Activated CD4-positive, CD25-positive, alpha-beta regulatory T cell (primary cell): ENCODE measurements around the gene ARHGAP9.

Experiments used
- DNase-seq, 4 experiments: peaks; one replicate each; lab custom pipeline; 2025; lab: John Stamatoyannopoulos, UW

The ARHGAP9 gene

DNA sequence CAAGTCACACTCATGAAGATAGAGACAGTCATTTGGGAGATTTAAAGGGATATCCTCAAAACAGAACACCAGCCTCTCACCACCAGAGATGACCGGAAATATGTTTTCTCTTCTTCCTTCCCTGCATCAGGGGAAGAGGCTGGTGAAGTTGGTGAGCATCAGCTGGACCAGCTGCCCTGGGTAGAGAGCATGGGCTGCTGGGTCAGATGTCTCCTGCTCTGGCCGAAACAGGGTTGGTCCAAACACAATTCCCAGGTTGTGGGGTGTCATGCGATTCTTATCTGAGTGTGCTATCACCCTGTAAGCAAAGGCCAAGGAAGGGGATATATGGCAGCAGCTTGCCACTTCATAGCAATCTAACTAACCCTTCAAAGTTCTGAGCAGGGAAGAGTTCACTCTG, 7.3 kb downstream of the ARHGAP9 start:
- no peak for DNase-seq

DNA sequence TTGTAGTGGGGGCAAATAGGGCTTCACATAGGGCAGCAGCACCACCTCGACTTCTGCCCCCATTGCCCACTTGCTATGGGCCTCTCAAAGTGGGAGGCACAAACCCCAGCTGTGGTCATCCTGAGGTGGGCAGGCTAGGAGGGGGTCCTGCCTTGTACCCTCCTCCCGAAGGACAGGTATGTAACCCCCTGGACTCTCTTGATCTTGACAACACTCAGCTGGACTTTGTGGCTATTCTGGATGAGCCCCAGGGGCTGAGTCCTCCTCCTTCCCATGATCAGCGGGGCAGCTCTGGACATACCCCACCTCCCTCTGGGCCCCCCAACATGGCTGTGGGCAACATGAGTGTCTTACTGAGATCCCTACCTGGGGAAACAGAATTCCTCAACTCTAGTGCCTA, 8.0 kb downstream of the ARHGAP9 start:
- no peak for DNase-seq

DNA sequence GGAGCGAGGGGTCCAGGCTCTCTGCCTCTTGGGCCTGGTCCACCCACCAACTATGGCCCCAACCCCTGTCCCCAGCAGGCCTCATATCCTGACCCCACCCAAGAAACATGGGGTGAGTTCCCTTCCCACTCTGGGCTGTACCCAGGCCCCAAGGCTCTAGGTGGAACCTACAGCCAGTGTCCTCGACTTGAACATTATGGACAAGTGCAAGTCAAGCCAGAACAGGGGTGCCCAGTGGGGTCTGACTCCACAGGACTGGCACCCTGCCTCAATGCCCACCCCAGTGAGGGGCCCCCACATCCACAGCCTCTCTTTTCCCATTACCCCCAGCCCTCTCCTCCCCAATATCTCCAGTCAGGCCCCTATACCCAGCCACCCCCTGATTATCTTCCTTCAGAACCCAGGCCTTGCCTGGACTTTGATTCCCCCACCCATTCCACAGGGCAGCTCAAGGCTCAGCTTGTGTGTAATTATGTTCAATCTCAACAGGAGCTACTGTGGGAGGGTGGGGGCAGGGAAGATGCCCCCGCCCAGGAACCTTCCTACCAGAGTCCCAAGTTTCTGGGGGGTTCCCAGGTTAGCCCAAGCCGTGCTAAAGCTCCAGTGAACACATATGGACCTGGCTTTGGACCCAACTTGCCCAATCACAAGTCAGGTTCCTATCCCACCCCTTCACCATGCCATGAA, 8.6 kb downstream of the ARHGAP9 start:
- no peak for DNase-seq

DNA sequence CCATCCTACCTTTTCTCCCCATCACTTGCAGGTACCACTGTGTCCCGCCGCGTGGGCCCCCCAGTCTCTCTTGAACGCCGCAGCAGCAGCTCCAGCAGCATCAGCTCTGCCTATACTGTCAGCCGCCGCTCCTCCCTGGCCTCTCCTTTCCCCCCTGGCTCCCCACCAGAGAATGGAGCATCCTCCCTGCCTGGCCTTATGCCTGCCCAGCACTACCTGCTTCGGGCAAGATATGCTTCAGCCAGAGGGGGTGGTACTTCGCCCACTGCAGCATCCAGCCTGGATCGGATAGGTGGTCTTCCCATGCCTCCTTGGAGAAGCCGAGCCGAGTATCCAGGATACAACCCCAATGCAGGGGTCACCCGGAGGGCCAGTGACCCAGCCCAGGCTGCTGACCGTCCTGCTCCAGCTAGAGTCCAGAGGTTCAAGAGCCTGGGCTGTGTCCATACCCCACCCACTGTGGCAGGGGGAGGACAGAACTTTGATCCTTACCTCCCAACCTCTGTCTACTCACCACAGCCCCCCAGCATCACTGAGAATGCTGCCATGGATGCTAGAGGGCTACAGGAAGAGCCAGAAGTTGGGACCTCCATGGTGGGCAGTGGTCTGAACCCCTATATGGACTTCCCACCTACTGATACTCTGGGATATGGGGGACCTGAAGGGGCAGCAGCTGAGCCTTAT, 9.2 kb downstream of the ARHGAP9 start:
- DNase-seq = no peak

DNA sequence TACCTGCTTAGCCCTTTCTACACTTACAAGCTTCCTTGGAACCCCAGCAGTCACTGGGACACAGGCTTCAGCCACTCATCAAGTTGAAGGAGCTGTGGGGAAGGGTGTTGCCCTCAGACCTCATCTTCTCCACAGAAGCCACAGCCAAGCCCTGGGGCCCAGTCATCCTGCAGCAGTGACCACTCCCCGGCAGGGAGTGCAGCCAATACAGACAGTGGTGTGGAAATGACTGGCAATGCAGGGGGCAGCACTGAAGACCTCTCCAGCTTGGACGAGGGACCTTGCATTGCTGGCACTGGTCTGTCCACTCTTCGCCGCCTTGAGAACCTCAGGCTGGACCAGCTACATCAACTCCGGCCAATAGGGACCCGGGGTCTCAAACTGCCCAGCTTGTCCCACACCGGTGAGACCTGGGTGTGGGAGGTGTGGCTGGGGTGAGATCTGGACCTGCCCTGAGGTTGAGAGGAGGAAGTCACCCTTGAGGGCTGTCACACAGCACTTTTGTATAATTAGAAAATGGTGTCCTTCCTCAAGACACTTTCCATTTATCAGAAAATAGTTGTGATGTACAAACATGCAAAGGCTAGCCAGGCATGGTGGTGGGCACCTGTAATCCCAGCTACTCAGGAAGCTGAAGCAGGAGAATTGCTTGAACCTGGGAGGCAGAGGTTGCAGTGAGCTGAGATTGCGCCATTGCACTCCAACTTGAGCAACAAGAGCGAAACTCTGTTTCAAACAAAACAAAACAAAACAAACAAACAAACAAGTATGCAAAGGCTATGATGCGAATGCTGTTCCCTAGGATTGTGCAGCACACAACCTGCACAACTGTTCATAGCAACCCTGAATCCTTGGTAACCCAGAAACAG, 10.1 kb downstream of the ARHGAP9 start:
- DNase-seq = no peak

DNA sequence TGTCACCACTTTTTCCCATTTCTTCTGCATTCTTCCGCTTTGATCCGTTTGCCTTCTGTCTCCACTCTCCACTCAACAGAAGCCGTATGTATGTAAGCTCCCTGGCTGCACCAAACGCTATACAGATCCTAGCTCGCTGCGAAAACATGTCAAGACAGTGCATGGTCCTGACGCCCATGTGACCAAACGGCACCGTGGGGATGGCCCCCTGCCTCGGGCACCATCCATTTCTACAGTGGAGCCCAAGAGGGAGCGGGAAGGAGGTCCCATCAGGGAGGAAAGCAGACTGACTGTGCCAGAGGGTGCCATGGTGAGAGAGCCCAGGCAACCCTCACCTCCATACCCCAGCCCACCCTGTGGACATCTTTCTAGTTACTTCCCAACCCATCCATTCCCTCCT, 11.8 kb downstream of the ARHGAP9 start:
- DNase-seq = no peak

DNA sequence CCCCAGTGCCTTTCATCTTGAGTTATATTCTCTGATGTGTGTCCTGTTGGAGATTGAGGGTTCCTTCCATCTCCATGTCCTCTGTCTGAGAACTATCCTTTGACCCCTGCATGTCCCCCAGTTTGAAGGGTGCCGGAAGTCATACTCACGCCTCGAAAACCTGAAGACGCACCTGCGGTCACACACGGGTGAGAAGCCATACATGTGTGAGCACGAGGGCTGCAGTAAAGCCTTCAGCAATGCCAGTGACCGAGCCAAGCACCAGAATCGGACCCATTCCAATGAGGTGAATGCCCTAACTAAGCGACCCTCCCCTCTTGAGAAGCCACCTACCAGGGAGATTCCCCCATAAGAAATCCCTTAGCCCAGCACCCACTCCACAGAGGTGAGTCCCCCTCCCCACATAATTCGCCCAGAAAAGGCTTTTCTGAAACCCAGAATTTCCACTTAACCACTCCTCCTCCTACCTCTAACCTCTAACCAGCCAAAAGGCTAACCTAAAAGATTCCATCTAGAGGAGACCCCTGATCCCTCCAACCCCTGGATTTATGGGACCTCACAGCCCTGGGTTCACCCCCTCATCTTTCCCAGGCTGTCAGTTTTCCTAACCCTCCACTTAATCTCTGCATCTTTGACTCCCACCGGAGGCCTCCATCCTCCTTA, 12.3 kb downstream of the ARHGAP9 start:
- no peak for DNase-seq

DNA sequence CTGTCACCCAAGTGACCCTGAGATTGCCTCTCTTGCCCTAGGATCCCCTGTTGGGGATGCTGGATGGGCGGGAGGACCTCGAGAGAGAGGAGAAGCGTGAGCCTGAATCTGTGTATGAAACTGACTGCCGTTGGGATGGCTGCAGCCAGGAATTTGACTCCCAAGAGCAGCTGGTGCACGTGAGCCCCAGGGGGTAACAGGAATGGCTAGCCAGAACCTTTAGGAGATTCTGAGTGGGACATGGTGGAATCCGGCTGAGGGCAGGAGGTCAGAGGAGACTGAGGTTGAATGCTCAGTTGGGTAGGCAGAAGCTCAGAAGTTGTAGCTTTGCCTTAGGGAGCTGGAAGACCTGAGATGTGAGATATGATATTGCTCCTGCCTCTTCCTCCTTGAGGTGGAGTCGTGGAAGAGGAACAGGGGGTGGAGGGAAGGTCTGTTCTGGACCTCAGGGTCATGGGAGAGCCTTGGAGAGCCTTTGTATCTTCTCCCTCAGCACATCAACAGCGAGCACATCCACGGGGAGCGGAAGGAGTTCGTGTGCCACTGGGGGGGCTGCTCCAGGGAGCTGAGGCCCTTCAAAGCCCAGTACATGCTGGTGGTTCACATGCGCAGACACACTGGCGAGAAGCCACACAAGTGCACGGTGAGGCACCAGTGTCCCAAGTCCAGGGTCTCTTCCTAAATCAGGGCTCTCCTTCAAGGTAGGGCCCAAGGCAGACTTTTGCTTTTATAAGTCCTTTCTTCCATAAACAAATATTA, 13.7 kb downstream of the ARHGAP9 start:
- DNase-seq = no peak

DNA sequence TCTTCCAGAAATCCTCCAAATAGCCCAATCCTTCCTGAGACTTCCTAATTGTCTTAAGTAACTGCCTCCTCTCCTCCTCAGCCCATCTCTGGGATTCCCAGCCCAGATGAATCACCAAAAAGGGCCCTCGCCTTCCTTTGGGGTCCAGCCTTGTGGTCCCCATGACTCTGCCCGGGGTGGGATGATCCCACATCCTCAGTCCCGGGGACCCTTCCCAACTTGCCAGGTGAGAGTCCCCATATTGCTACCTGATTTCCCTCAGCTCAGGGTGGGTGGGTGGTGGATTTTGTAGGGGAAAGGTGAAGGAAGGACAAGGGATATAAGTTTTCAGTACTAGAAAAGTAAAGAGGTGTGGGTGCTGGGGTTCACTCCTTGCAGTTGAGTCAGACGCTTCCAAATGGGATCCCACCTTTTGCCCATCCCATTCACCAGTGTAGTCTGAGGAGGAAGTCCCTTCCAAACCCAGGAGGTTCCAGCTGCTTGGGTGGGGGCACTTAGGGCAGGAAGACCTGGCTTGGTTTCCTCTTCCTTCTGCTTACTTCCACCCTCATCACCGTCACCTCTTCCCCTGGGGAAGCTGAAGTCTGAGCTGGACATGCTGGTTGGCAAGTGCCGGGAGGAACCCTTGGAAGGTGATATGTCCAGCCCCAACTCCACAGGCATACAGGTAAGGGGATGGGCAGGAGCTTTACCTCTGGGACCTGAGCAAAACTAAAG, 14.5 kb downstream of the ARHGAP9 start:
- no peak for DNase-seq

DNA sequence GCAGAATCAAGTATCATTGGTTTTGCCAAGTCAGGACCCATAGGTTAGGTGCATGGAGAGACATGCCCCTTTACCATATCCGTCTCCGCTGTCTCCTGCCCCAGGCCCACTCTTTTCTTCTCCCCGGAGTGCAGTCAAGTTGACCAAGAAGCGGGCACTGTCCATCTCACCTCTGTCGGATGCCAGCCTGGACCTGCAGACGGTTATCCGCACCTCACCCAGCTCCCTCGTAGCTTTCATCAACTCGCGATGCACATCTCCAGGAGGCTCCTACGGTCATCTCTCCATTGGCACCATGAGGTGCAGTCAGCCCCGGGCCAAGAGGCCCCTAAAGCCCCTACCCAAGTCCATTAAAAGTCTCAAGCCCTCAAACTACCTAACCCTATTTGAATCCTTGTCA, 15.1 kb downstream of the ARHGAP9 start:
- DNase-seq = no peak

DNA sequence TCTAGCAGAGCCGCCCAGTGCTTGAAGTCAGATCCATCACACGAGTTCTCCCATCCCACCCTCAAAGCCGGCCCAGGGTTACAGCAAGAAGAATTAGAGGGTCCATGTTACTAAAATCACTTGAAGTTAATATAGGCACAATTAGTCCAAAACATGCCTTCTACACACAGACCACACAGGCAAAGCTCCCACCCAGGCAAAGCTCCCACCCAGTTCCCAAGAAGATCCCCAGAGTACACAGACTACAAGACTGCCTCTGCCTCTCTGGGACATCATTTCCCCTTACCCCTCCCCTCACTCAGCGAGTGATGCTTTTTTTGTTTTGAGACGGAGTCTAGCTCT, 16.8 kb downstream of the ARHGAP9 start:
- no peak for DNase-seq

DNA sequence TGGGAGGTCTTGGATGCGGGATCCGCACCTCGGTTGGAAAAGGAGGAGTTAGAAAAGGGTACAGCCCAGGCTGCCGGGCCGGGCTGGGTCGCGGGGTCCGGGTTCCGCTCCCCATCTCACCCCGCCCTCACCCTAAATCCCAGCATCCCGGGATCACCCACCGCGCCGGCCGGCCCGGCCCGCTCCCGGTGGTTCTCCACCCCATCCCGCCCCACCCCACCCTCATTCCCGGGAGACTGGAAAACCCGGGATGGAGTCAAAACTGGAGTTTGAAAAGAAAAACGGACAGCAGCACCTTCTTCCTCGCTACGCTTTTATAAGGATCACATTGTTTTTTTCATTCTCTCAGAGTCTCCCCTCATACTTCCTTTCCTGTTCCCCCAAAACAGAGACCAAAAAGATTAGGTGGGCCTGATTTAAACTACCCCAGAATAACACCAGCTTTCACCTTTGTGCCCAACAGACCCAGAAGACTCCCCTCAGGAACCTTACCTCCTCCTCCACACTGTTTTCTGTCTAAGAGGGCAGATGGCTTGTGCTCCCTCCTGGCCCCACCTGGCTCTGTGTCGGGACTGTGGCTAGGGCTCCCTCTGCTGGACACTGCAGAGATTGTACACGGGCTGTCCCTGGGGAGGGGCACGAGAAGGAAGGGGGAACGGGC, 17.3 kb downstream of the ARHGAP9 start:
- DNase-seq = peak; percentile 74 to 86 (median 78)

DNA sequence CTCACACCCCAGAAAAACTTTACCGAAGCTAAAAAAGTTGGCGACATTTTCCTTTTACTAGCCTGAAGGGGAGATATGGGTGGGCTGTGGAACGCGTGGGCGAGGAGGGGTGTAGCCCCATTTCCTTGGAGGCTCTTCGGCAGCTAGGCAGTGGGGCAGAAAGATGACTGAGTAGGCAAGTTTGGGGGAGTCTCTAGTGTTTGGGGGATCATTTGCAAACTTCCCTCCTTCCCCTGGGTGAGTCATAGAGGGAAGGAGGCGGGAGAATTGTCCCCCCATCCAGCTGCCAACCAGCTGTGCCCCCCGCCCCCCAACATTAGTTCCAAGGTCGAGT, 17.8 kb downstream of the ARHGAP9 start:
- no peak for DNase-seq

DNA sequence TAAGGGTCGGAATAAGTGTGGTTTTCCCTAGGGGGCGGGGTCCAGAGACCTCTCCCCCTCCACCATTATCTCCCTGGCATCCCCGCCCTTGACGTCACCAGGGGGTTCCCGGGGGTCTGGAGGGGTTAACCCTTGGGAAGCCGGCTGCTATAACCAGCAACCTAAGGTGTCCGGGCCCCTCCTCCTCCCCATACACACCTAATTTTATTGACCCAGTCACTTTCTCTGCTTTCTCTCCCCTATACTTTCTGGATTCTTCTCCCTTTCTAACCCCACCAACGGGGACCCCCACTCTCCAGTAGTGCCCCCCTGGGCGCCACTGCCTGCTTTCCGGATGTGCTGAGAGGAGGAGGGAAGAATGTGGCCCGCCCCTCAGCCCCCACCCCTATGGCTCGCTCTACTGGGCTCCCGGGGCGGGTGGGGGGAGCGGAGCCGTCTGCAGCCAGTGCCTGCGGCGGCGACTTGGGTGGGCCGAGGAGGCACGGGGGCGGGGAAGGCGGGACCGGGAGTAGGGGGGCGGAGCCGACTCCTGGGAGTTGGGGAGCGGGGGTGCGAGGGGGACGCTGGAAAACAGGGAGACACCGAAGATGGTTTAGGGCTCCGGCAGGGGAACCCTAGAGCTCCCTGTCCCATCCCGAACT, 18.3 kb downstream of the ARHGAP9 start:
- DNase-seq = no peak

DNA sequence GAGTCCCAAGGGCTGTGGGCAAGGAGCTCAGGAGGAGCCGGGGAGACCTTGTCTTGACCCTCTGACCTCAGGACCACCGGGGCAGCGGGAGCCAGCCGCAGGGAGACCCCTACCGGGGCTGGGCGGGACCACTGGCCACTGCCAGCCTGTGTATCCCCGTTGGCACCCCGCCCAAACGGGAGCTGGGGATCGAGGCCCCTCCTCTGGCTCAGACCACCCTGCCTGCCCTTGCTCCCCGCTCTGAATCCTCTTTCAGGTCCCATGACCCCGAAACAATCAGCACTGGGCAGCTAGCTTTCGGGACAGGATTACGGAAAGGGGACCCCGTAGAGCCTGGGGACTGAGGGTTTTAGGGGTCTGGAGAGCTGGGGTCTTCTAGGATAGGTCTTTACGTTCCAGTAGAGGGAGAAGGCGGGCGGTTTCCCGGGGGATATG, 18.8 kb downstream of the ARHGAP9 start:
- DNase-seq = no peak

DNA sequence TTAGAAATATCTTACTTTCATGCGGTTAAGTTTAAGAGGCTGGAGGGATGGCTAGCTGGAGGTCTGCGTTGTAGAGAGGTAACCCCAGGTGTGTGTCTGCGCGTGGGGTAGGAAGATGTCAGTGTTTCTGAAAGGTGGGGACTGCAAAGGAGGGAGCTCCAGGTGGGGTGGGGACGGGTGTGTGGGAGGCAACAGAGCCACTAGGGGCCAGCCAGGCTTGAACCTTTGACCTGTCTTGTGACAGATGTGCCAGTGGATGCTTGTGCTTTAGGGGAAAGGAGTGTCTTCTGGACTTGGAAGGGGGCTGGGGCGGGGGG, 19.2 kb downstream of the ARHGAP9 start:
- DNase-seq = no peak

DNA sequence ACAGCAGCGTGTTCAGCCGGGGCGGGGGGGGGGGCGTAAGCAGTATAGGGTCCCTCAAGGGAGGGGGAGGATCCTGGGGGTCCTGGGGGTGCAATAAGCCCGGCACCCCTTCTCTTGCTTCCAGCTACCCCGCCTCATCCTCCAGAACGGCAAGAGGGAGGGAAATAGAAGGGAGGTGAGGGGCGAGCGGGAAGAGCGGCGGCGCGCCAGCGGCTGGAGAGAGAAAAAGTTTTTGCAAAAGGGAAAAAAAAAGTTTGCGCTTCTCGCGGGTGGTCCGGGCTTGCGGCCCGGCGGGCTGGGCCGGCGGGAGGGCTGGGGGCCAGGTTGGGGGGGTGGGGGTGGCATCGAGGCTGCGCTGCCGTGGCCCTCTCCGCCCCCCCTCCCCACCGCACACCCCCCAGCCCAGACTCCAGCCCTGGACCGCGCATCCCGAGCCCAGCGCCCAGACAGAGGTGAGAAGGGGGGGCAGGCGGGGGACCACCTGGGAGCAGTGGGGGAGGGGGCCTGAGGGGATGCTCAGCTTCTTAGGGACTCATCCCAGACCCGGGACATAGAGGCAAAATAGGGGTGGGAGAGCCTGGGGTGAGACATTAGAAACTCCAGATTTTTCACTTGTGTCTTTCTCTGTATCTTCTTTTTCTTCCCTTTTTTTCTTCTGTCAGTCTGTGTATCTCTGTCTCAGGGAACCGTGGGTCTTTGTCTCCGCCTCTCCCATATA, 19.8 kb downstream of the ARHGAP9 start, which contains the start of gene GLI1:
TSS of gene GLI1 (plus strand) at position 36 of the 718 bp plus-strand sequence. CDS start 3,907 bp downstream, outside the sequence.
- peak in 1 of 4 experiments; percentile 22 for DNase-seq

DNA sequence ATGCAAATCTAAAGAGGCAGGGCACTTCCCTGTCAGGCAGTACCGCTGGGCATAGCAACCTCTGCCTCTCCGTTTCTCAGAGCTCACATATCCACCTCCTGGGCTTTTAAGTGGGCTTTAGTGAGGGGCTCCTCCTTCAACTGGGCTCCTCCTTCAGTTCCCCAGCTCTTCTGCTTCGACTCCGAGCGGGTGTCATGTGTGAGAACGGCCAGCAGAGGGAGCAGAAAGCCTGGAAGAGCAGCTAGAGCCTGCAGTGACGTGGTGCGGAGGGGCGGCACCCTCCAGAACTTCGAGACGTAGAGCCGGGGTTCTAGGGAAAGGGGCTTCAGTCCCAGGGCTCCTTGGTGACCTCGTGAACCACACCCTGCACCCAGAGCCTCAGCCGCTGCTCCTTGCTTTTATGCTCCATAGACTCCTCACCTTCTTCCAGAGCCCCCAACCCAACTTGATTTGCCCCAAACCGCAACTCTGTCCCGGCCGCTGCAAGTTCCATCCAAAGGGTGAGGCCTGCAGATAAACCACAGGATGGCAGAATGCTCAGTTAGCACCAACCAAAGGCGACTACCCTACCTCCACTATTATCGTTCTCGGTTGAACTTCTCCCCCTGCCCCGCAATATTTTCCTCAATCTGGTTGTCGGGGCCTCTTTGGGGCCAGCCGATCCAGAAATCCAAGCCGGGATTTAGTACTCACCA, 20.5 kb downstream of the ARHGAP9 start:
- peak; percentile 79 to 89 (median 84) for DNase-seq

DNA sequence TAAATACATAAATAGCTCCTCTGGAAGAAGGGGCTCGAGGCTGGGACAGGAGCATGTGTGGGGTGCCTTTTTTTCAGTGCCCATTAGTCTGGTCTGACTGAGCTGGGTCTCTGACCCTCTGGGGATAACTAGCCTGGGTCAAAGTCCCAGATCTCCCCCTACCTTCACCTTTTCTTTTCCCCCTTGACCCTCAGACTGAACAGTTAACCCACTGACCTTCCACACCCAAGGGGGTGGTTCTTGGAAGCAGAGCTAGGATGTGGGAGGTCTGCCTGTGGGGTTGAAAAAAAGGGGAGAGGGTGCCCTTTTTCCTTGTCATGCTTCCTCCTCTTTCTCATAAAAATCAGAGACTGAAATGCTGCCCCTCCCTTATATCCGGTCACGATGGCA, 21.0 kb downstream of the ARHGAP9 start:
- no peak for DNase-seq
